Stimulated activated CD4-positive, alpha-beta T cell treated with anti-CD3 and anti-CD28 coated beads, Interleukin-1b, Interleukin-23, amount 100 ng/mL, for 24 hours (primary cell): ENCODE data around the gene C1QTNF1.

Experiments used
- DNase-seq, 4 experiments: peaks; one replicate each; pipeline ENCODE4 v3.0.0-alpha.2; 2020; ENCODE audit warnings: low read depth in 4 of 4, low spot score in 1 of 4

C1QTNF1 gene

GRCh38 chr17:78992542-78993212 lies 31.3 kb upstream of the C1QTNF1 start:
- DNase-seq: no peak

- peak in 3 of 4 experiments; percentile 27 to 38 (median 32) for DNase-seq
Observed at GRCh38 chr17:78993241-78993956, 30.6 kb upstream of the C1QTNF1 start.

GRCh38 chr17:78993981-78994671 lies 29.8 kb upstream of the C1QTNF1 start:
- no peak for DNase-seq

GRCh38 chr17:78995022-78995760 lies 28.8 kb upstream of the C1QTNF1 start:
- no peak for DNase-seq

- DNase-seq: no peak
Observed at GRCh38 chr17:78995761-78996451, 28.1 kb upstream of the C1QTNF1 start.

GRCh38 chr17:78996781-78997201 lies 27.2 kb upstream of the C1QTNF1 start:
- no peak for DNase-seq

- DNase-seq: no peak
Observed at GRCh38 chr17:78997231-78997741, 26.7 kb upstream of the C1QTNF1 start.

GRCh38 chr17:78997881-78998280 lies 26.1 kb upstream of the C1QTNF1 start:
- DNase-seq: no peak

GRCh38 chr17:78998311-78999055 lies 25.5 kb upstream of the C1QTNF1 start:
- no peak for DNase-seq

- DNase-seq: no peak
Observed at GRCh38 chr17:78999056-78999768, 24.8 kb upstream of the C1QTNF1 start.

- no peak for DNase-seq
Observed at GRCh38 chr17:78999947-79000395, 24.0 kb upstream of the C1QTNF1 start.

GRCh38 chr17:79000396-79001189 lies 23.4 kb upstream of the C1QTNF1 start:
- DNase-seq: no peak

- DNase-seq: no peak
Observed at GRCh38 chr17:79001190-79002020, 22.6 kb upstream of the C1QTNF1 start.

GRCh38 chr17:79002291-79002690 lies 21.7 kb upstream of the C1QTNF1 start:
- DNase-seq: no peak

- no peak for DNase-seq
Observed at GRCh38 chr17:79002796-79003593, 21.0 kb upstream of the C1QTNF1 start.

GRCh38 chr17:79003661-79004411 lies 20.1 kb upstream of the C1QTNF1 start:
- no peak for DNase-seq
